Endothelial cell of umbilical vein (primary cell): Measurements from ENCODE around the gene DSCAML1. TPM values are rescaled to one million over a fixed set of nuclear protein-coding genes. Genes with fewer than 3 reads are reported as not detected.

Experiments
- BruUV-seq: library from RNA; stranded (reverse); fragments of 400-500 nt; replicated peaks from 2 replicates; lab custom pipeline; 2021; lab: Mats Ljungman, UMichigan
- CTCF ChIA-PET: fragments of 300-600, 350-600 bp; sonication (Branson Sonifier 250); formaldehyde crosslinking; loops from one replicate; lab custom pipeline; 2021; ENCODE audit warnings: antibody characterized with exemption, inconsistent platforms; lab: Charles Lee
- POLR2A ChIA-PET: fragments of 300-600, 350-600 bp; sonication (Branson Sonifier 250); formaldehyde crosslinking; loops from one replicate; lab custom pipeline; 2021; ENCODE audit warnings: antibody characterized with exemption, inconsistent platforms; lab: Charles Lee
- DNase-seq: peaks from one replicate; pipeline ENCODE4 v3.0.0-alpha.2; 2011; ENCODE audit warnings: low read depth, low spot score
- FAIRE-seq: peaks from 2 replicates; lab custom pipeline; 2011; peaks lifted over from hg19 to GRCh38; lab: Jason Lieb, UNC
- H2AFZ ChIP-seq: 2 replicates; pipeline ENCODE4 v1.6.0; 2012; ENCODE audit warnings: low read depth, low read length, control low read depth, inconsistent platforms
- H3K27ac ChIP-seq: 2 replicates; pipeline ENCODE4 v1.5.1; 2011; ENCODE audit warnings: low read depth, mild to moderate bottlenecking, control low read depth, low read length, moderate library complexity; ENCODE audit not compliant: insufficient read depth
- H3K27me3 ChIP-seq, 2 experiments: 2 replicates each; pipeline versions ENCODE4 v1.6.0 to v1.6.1; 2011; ENCODE audit warnings: low read length in 2 of 2, mixed read lengths in 1 of 2; ENCODE audit not compliant: control insufficient read depth in 2 of 2, insufficient read depth in 2 of 2
- H3K36me3 ChIP-seq, 2 experiments: 2 replicates in 1 of 2; 3 replicates in 1 of 2; pipeline ENCODE4 v1.5.1; 2011; ENCODE audit warnings: low read length in 2 of 2, mild to moderate bottlenecking in 1 of 2, moderate library complexity in 1 of 2; ENCODE audit not compliant: control insufficient read depth in 2 of 2, insufficient read depth in 2 of 2; ENCODE audit errors: extremely low read depth in 1 of 2
- H3K4me1 ChIP-seq: 3 replicates; pipeline ENCODE4 v1.5.1; 2011; ENCODE audit warnings: mild to moderate bottlenecking, low read length; ENCODE audit not compliant: control insufficient read depth, insufficient read depth; ENCODE audit errors: extremely low read depth
- H3K4me2 ChIP-seq: 2 replicates; pipeline ENCODE4 v1.6.1; 2011; ENCODE audit warnings: low read length, control low read depth, mixed read lengths; ENCODE audit not compliant: insufficient read depth
- H3K4me3 ChIP-seq, 3 experiments: fragments of 200-600 bp in 1 of 3; sonication (generic), shearing (Covaris generic) in 1 of 3; replicated peaks in 1 of 3; 2 replicates each; pipeline ENCODE4 v1.5.1; 2011 to 2016; ENCODE audit warnings: control low read depth in 3 of 3, low read length in 3 of 3, mild to moderate bottlenecking in 2 of 3, inconsistent platforms in 1 of 3, low read depth in 1 of 3, moderate library complexity in 1 of 3; ENCODE audit not compliant: insufficient read depth in 1 of 3
- H3K79me2 ChIP-seq: 2 replicates; pipeline ENCODE4 v1.6.0; 2012; ENCODE audit warnings: low read length, inconsistent platforms; ENCODE audit not compliant: control insufficient read depth, insufficient read depth
- H3K9ac ChIP-seq: replicated peaks from 2 replicates; pipeline ENCODE3; 2011; ENCODE audit warnings: low read length, control low read depth; ENCODE audit not compliant: insufficient read depth; ENCODE audit errors: extremely low read depth
- H3K9me1 ChIP-seq: replicated peaks from 3 replicates; pipeline ENCODE4 v1.6.0; 2011; ENCODE audit warnings: mild to moderate bottlenecking, low read length; ENCODE audit not compliant: control insufficient read depth, insufficient read depth; ENCODE audit errors: extremely low read depth
- H3K9me3 ChIP-seq: replicated peaks from 2 replicates; pipeline ENCODE4 v1.5.1; 2012; ENCODE audit warnings: low read length, inconsistent platforms; ENCODE audit not compliant: control insufficient read depth, insufficient read depth
- H4K20me1 ChIP-seq: replicated peaks from 2 replicates; pipeline ENCODE3; 2011; ENCODE audit warnings: mild to moderate bottlenecking, low read length; ENCODE audit not compliant: control insufficient read depth, insufficient read depth; ENCODE audit errors: extremely low read depth
- CTCF ChIP-seq, 2 donors: IDR thresholded peaks; 1 replicate in 1 of 2; 2 replicates in 1 of 2; pipeline ENCODE4 v1.5.1; 2011; ENCODE audit warnings: low read length in 2 of 2, mild to moderate bottlenecking in 2 of 2, moderate library complexity in 2 of 2, control low read depth in 1 of 2, inconsistent platforms in 1 of 2, low read depth in 1 of 2; ENCODE audit not compliant: insufficient read depth in 1 of 2; ENCODE audit errors: extremely low read depth in 1 of 2
- EZH2 ChIP-seq: IDR thresholded peaks from 2 replicates; pipeline ENCODE4 v1.6.1; 2012; ENCODE audit warnings: borderline replicate concordance, low read depth, mild to moderate bottlenecking, moderate library complexity, low read length, inconsistent platforms; ENCODE audit not compliant: severe bottlenecking
- FOS ChIP-seq: IDR thresholded peaks from 2 replicates; pipeline ENCODE4 v1.6.1; 2011; ENCODE audit warnings: mild to moderate bottlenecking, low read length, moderate library complexity, borderline replicate concordance; ENCODE audit not compliant: insufficient read depth
- GATA2 ChIP-seq: IDR thresholded peaks from 2 replicates; pipeline ENCODE4 v1.7.0; 2011; ENCODE audit warnings: low read depth, mild to moderate bottlenecking, moderate library complexity, mixed read lengths, low read length; ENCODE audit not compliant: insufficient read length, insufficient read depth
- JUN ChIP-seq: IDR thresholded peaks from 2 replicates; pipeline ENCODE4 v1.6.1; 2011; ENCODE audit warnings: borderline replicate concordance, low read depth; ENCODE audit not compliant: insufficient read length, insufficient read depth
- MAX ChIP-seq: IDR thresholded peaks from 2 replicates; pipeline ENCODE4 v1.6.1; 2011; ENCODE audit not compliant: insufficient read depth, insufficient read length
- MYC ChIP-seq: IDR thresholded peaks from one replicate; pipeline ENCODE4 v1.6.1; 2011; ENCODE audit warnings: mild to moderate bottlenecking, low read depth, low read length
- POLR2A ChIP-seq: IDR thresholded peaks from 2 replicates; pipeline ENCODE4 v1.6.1; 2012; ENCODE audit warnings: low read depth, mild to moderate bottlenecking, control low read depth, low read length
- POLR2AphosphoS5 ChIP-seq: IDR thresholded peaks from 2 replicates; pipeline ENCODE4 v1.6.1; 2012; ENCODE audit warnings: low read depth, mild to moderate bottlenecking, control low read depth, low read length, moderate library complexity; ENCODE audit not compliant: insufficient read depth
- dilution Hi-C: fragments of 300-500 bp; cut with MboI; formaldehyde crosslinking; loops from one replicate; pipeline ENCODE4 v1.15.0; 2019; ENCODE audit warnings: low sequenced_read_pairs; ENCODE audit not compliant: extremely low pct_ligation_motif_present
- intact Hi-C: fragments of 100-400 bp; cut with micrococcal nuclease; formaldehyde crosslinking; loops from one replicate; pipeline ENCODE4 v1.10.0; 2022
- polyA plus RNA-seq, 4 experiments: library from polyadenylated mRNA; depleted of rRNA in 3 of 4; stranded (reverse) in 3 of 4; unstranded in 1 of 4; fragments of >200 nt; gene quantifications; 2 replicates each; pipeline versions ENCODE4 v1.2.1 to v1.2.3, GENCODE V29; 2011 to 2012; ENCODE audit warnings: missing spikeins in 1 of 4
- total RNA-seq: library from RNA; stranded (reverse); gene quantifications from 2 replicates; pipeline ENCODE4 v1.2.3, GENCODE V29; 2021

DSCAML1 gene
- total and polyA plus RNA-seq, 2 donors (not counting 3 experiments of a cell fraction or from before 2014, with no cell fraction given): not detected

- DNase-seq: no peak
- no peaks in the 10 kb centered on the region for H3K79me2 ChIP-seq
- H4K20me1 ChIP-seq: no peaks in the 10 kb centered on the region
- H3K4me3 ChIP-seq: no peak overlapping the region
- H3K9ac ChIP-seq: no peak overlapping the region
- no peaks in the 10 kb centered on the region for H3K9me1 ChIP-seq
- H3K27me3 ChIP-seq: peaks cover 0 to 2% of the 10 kb centered on the region in 2 experiments
- H3K27ac ChIP-seq: no peak overlapping the region
- dilution Hi-C loops: no loop called here
- H3K4me2 ChIP-seq: no peak overlapping the region
- intact Hi-C loops: no loop called here
- no peaks in the 10 kb centered on the region for H3K36me3 ChIP-seq
- ChIA-PET POLR2A (no interaction called here), CTCF (no interaction called here)
- BruUV-seq: no TSS peak
- no peak overlapping the region for H2AFZ ChIP-seq
- TF ChIP-seq CTCF (IDR thresholded peaks at IDR 0.05; ENCODE audit: extremely low read depth in 1 of 2, insufficient read depth in 1 of 2, low read depth in 1 of 2, low read length in 2 of 2) (no peak), MYC (no peak), JUN (no peak), EZH2 (no peak), FOS (no peak), POLR2AphosphoS5 (no peak), MAX (no peak), GATA2 (no peak), POLR2A (no peak)
- no peaks in the 10 kb centered on the region for H3K4me1 ChIP-seq
- FAIRE-seq: no peak
- no peaks in the 10 kb centered on the region for H3K9me3 ChIP-seq
These were observed 132.1 kb downstream of the DSCAML1 start for GRCh38 chr11:117664897-117665296.
